PC-9 (cell line): ENCODE data around the gene JSRP1.

ENCODE experiments used
- EZH2 ChIP-seq: fragments of 200-600 bp; sonication (generic); IDR thresholded peaks from 2 replicates; pipeline ENCODE4 v1.8.0; 2017; ENCODE audit warnings: antibody characterized with exemption, low read depth
- TF ChIP-seq, protein P1 (sequence below): fragments of 200-600 bp; sonication (generic); conservative IDR thresholded peaks from 2 replicates; pipeline ENCODE4 v1.6.1; 2017; ENCODE audit warnings: mixed run types, antibody characterized with exemption, mild to moderate bottlenecking, moderate library complexity

DNA sequence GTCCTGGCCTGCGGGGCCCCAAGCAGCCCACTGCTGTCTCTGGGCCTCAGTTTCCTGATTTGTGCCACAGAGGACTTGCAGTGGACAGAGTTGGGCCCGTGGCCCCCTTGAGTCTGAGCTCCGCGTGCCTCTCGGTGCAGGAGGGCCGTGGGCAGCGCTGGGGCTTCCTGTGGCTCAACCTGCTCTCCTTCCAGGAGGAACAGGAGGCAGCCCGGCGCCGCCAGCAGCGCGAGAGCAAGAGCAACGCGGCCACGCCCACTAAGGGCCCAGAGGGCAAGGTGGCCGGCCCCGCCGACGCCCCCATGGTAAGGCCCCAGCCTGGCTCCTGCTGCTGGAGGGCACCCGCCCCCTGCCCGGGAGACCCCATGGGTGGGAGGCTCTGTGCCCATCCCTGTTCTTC lies 46.0 kb downstream of the JSRP1 start:
- TF ChIP-seq, protein P1, sequence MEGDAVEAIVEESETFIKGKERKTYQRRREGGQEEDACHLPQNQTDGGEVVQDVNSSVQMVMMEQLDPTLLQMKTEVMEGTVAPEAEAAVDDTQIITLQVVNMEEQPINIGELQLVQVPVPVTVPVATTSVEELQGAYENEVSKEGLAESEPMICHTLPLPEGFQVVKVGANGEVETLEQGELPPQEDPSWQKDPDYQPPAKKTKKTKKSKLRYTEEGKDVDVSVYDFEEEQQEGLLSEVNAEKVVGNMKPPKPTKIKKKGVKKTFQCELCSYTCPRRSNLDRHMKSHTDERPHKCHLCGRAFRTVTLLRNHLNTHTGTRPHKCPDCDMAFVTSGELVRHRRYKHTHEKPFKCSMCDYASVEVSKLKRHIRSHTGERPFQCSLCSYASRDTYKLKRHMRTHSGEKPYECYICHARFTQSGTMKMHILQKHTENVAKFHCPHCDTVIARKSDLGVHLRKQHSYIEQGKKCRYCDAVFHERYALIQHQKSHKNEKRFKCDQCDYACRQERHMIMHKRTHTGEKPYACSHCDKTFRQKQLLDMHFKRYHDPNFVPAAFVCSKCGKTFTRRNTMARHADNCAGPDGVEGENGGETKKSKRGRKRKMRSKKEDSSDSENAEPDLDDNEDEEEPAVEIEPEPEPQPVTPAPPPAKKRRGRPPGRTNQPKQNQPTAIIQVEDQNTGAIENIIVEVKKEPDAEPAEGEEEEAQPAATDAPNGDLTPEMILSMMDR = no peak
- TF ChIP-seq EZH2 = no peak
